ENCODE results near the gene CEACAM7.

CEACAM7 gene

GRCh38 chr19:41637484-41637883, 50.6 kb downstream of the CEACAM7 start:
- no peak overlapping the region for H3K27ac ChIP-seq
- H3K9me3 ChIP-seq (ENCODE audit: control insufficient read depth, low read length) = no peaks in the 10 kb centered on the region
- no peak overlapping the region for H2AFZ ChIP-seq
- H3K36me3 ChIP-seq (ENCODE audit: control insufficient read depth, insufficient read depth, low read length) = no peaks in the 10 kb centered on the region
- no peak overlapping the region for H3K9ac ChIP-seq
- H3K4me1 ChIP-seq = no peaks in the 10 kb centered on the region
- no peak for TF ChIP-seq CTCF (IDR thresholded peaks at IDR 0.05)
- no peaks in the 10 kb centered on the region for H3K79me2 ChIP-seq
- no peak overlapping the region for H3K4me2 ChIP-seq (ENCODE audit: low read length)
- no peaks in the 10 kb centered on the region for H3K27me3 ChIP-seq (ENCODE audit: control insufficient read depth, insufficient read depth, low read length)
- no peak overlapping the region for H3K4me3 ChIP-seq (ENCODE audit: low read depth, low read length)

- Histone ChIP-seq H3K36me3 (ENCODE audit: control insufficient read depth, insufficient read depth, low read length) (no peaks in the 10 kb centered on the region), H3K79me2 (no peaks in the 10 kb centered on the region), H3K9me3 (ENCODE audit: control insufficient read depth, low read length) (no peaks in the 10 kb centered on the region), H3K4me1 (no peaks in the 10 kb centered on the region), H3K27me3 (ENCODE audit: control insufficient read depth, insufficient read depth, low read length) (no peaks in the 10 kb centered on the region), H3K27ac (no peak overlapping the region), H3K9ac (no peak overlapping the region), H3K4me3 (ENCODE audit: low read depth, low read length) (no peak overlapping the region), H3K4me2 (ENCODE audit: low read length) (no peak overlapping the region), H2AFZ (no peak overlapping the region)
- TF ChIP-seq CTCF (IDR thresholded peaks at IDR 0.05) = no peak
These were observed 59.9 kb downstream of the CEACAM7 start for GRCh38 chr19:41627966-41628675.

- no peak within 1 kb of the TSS for H3K4me2 ChIP-seq (ENCODE audit: low read length)
- H3K4me1 ChIP-seq = no peaks in the 10 kb centered on the region
- H3K27me3 ChIP-seq (ENCODE audit: control insufficient read depth, insufficient read depth, low read length) = no peaks in the 10 kb centered on the region
- H3K36me3 ChIP-seq (ENCODE audit: control insufficient read depth, insufficient read depth, low read length) = no peaks in the 10 kb centered on the region
- H3K9me3 ChIP-seq (ENCODE audit: control insufficient read depth, low read length) = no peaks in the 10 kb centered on the region
- no peaks in the 10 kb centered on the region for H3K79me2 ChIP-seq
- H3K9ac ChIP-seq = no peak within 1 kb of the TSS
- no peak within 1 kb of the TSS for H2AFZ ChIP-seq
- H3K4me3 ChIP-seq (ENCODE audit: low read depth, low read length) = no peak within 1 kb of the TSS
- no peak within 1 kb of the TSS for H3K27ac ChIP-seq
- no peak for TF ChIP-seq CTCF (IDR thresholded peaks at IDR 0.05)
These were observed 61.2 kb downstream of the CEACAM7 start, which contains the start of gene CEACAM4 for GRCh38 chr19:41626877-41627276. Gene CEACAM4, minus strand, starts transcription at chr19:41627074. Its CDS starts 111 bp downstream, at chr19:41626963.

- Histone ChIP-seq H2AFZ (no peak overlapping the region), H3K27me3 (ENCODE audit: control insufficient read depth, insufficient read depth, low read length) (no peaks in the 10 kb centered on the region), H3K4me1 (no peaks in the 10 kb centered on the region), H3K4me2 (ENCODE audit: low read length) (no peak overlapping the region), H3K27ac (no peak overlapping the region), H3K9me3 (ENCODE audit: control insufficient read depth, low read length) (no peaks in the 10 kb centered on the region), H3K79me2 (no peaks in the 10 kb centered on the region), H3K36me3 (ENCODE audit: control insufficient read depth, insufficient read depth, low read length) (no peaks in the 10 kb centered on the region), H3K4me3 (ENCODE audit: low read depth, low read length) (no peak overlapping the region), H3K9ac (no peak overlapping the region)
- TF ChIP-seq CTCF (IDR thresholded peaks at IDR 0.05) = no peak
These were observed 61.8 kb downstream of the CEACAM7 start for GRCh38 chr19:41626278-41626677.

- no peaks in the 10 kb centered on the region for H3K4me1 ChIP-seq
These were observed 63.1 kb downstream of the CEACAM7 start for GRCh38 chr19:41624937-41625336.

More at GRCh38 chr19:41624937-41625336, 63.1 kb downstream of the CEACAM7 start:
- H3K79me2 ChIP-seq = no peaks in the 10 kb centered on the region
- no peak overlapping the region for H3K9ac ChIP-seq
- no peak overlapping the region for H3K27ac ChIP-seq
- no peak overlapping the region for H3K4me3 ChIP-seq (ENCODE audit: low read depth, low read length)
- TF ChIP-seq CTCF (IDR thresholded peaks at IDR 0.05) = no peak
- H3K36me3 ChIP-seq (ENCODE audit: control insufficient read depth, insufficient read depth, low read length) = no peaks in the 10 kb centered on the region
- no peak overlapping the region for H2AFZ ChIP-seq
- no peak overlapping the region for H3K4me2 ChIP-seq (ENCODE audit: low read length)
- H3K27me3 ChIP-seq (ENCODE audit: control insufficient read depth, insufficient read depth, low read length) = no peaks in the 10 kb centered on the region
- H3K9me3 ChIP-seq (ENCODE audit: control insufficient read depth, low read length) = no peaks in the 10 kb centered on the region

All from parathyroid adenoma (tissue), 2 donors.